ENCODE data around the gene DDX49.

- TF ChIP-seq CTCF (conservative IDR thresholded peaks at IDR 0.05; ENCODE audit: low read length): no peak
- TF ChIP-seq EZH2phosphoT487 (IDR thresholded peaks at IDR 0.05; ENCODE audit: borderline replicate concordance, low read depth, low read length): no peak
Observed at GRCh38 chr19:18940769-18941627, 21.5 kb downstream of the DDX49 start, which contains the start of gene HOMER3.

Data from OCI-LY7 (cell line).